Endothelial cell of umbilical vein (primary cell): Measurements from ENCODE around the gene IRF2BP1. TPM values are rescaled to one million over a fixed set of nuclear protein-coding genes. Genes with fewer than 3 reads are reported as not detected.
A peak's percentile ranks its signal among the peaks of the same experiment; 100 is the strongest.

Experiments
- BruUV-seq: library from RNA; stranded (reverse); fragments of 400-500 nt; replicated peaks from 2 replicates; lab custom pipeline; 2021; lab: Mats Ljungman, UMichigan
- CTCF ChIA-PET: fragments of 300-600, 350-600 bp; sonication (Branson Sonifier 250); formaldehyde crosslinking; loops from one replicate; lab custom pipeline; 2021; ENCODE audit warnings: antibody characterized with exemption, inconsistent platforms; lab: Charles Lee
- POLR2A ChIA-PET: fragments of 300-600, 350-600 bp; sonication (Branson Sonifier 250); formaldehyde crosslinking; loops from one replicate; lab custom pipeline; 2021; ENCODE audit warnings: antibody characterized with exemption, inconsistent platforms; lab: Charles Lee
- DNase-seq: peaks from one replicate; pipeline ENCODE4 v3.0.0-alpha.2; 2011; ENCODE audit warnings: low read depth, low spot score
- FAIRE-seq: peaks from 2 replicates; lab custom pipeline; 2011; peaks lifted over from hg19 to GRCh38; lab: Jason Lieb, UNC
- H2AFZ ChIP-seq: 2 replicates; pipeline ENCODE4 v1.6.0; 2012; ENCODE audit warnings: low read depth, low read length, control low read depth, inconsistent platforms
- H3K27ac ChIP-seq: 2 replicates; pipeline ENCODE4 v1.5.1; 2011; ENCODE audit warnings: low read depth, mild to moderate bottlenecking, control low read depth, low read length, moderate library complexity; ENCODE audit not compliant: insufficient read depth
- H3K27me3 ChIP-seq, 2 experiments: 2 replicates each; pipeline versions ENCODE4 v1.6.0 to v1.6.1; 2011; ENCODE audit warnings: low read length in 2 of 2, mixed read lengths in 1 of 2; ENCODE audit not compliant: control insufficient read depth in 2 of 2, insufficient read depth in 2 of 2
- H3K36me3 ChIP-seq, 2 experiments: 2 replicates in 1 of 2; 3 replicates in 1 of 2; pipeline ENCODE4 v1.5.1; 2011; ENCODE audit warnings: low read length in 2 of 2, mild to moderate bottlenecking in 1 of 2, moderate library complexity in 1 of 2; ENCODE audit not compliant: control insufficient read depth in 2 of 2, insufficient read depth in 2 of 2; ENCODE audit errors: extremely low read depth in 1 of 2
- H3K4me1 ChIP-seq: 3 replicates; pipeline ENCODE4 v1.5.1; 2011; ENCODE audit warnings: mild to moderate bottlenecking, low read length; ENCODE audit not compliant: control insufficient read depth, insufficient read depth; ENCODE audit errors: extremely low read depth
- H3K4me2 ChIP-seq: 2 replicates; pipeline ENCODE4 v1.6.1; 2011; ENCODE audit warnings: low read length, control low read depth, mixed read lengths; ENCODE audit not compliant: insufficient read depth
- H3K4me3 ChIP-seq, 3 experiments: fragments of 200-600 bp in 1 of 3; sonication (generic), shearing (Covaris generic) in 1 of 3; replicated peaks in 1 of 3; 2 replicates each; pipeline ENCODE4 v1.5.1; 2011 to 2016; ENCODE audit warnings: control low read depth in 3 of 3, low read length in 3 of 3, mild to moderate bottlenecking in 2 of 3, inconsistent platforms in 1 of 3, low read depth in 1 of 3, moderate library complexity in 1 of 3; ENCODE audit not compliant: insufficient read depth in 1 of 3
- H3K79me2 ChIP-seq: 2 replicates; pipeline ENCODE4 v1.6.0; 2012; ENCODE audit warnings: low read length, inconsistent platforms; ENCODE audit not compliant: control insufficient read depth, insufficient read depth
- H3K9ac ChIP-seq: replicated peaks from 2 replicates; pipeline ENCODE3; 2011; ENCODE audit warnings: low read length, control low read depth; ENCODE audit not compliant: insufficient read depth; ENCODE audit errors: extremely low read depth
- H3K9me1 ChIP-seq: replicated peaks from 3 replicates; pipeline ENCODE4 v1.6.0; 2011; ENCODE audit warnings: mild to moderate bottlenecking, low read length; ENCODE audit not compliant: control insufficient read depth, insufficient read depth; ENCODE audit errors: extremely low read depth
- H3K9me3 ChIP-seq: replicated peaks from 2 replicates; pipeline ENCODE4 v1.5.1; 2012; ENCODE audit warnings: low read length, inconsistent platforms; ENCODE audit not compliant: control insufficient read depth, insufficient read depth
- H4K20me1 ChIP-seq: replicated peaks from 2 replicates; pipeline ENCODE3; 2011; ENCODE audit warnings: mild to moderate bottlenecking, low read length; ENCODE audit not compliant: control insufficient read depth, insufficient read depth; ENCODE audit errors: extremely low read depth
- CTCF ChIP-seq, 2 donors: IDR thresholded peaks; 1 replicate in 1 of 2; 2 replicates in 1 of 2; pipeline ENCODE4 v1.5.1; 2011; ENCODE audit warnings: low read length in 2 of 2, mild to moderate bottlenecking in 2 of 2, moderate library complexity in 2 of 2, control low read depth in 1 of 2, inconsistent platforms in 1 of 2, low read depth in 1 of 2; ENCODE audit not compliant: insufficient read depth in 1 of 2; ENCODE audit errors: extremely low read depth in 1 of 2
- GATA2 ChIP-seq: IDR thresholded peaks from 2 replicates; pipeline ENCODE4 v1.7.0; 2011; ENCODE audit warnings: low read depth, mild to moderate bottlenecking, moderate library complexity, mixed read lengths, low read length; ENCODE audit not compliant: insufficient read length, insufficient read depth
- JUN ChIP-seq: IDR thresholded peaks from 2 replicates; pipeline ENCODE4 v1.6.1; 2011; ENCODE audit warnings: borderline replicate concordance, low read depth; ENCODE audit not compliant: insufficient read length, insufficient read depth
- MYC ChIP-seq: IDR thresholded peaks from one replicate; pipeline ENCODE4 v1.6.1; 2011; ENCODE audit warnings: mild to moderate bottlenecking, low read depth, low read length
- POLR2A ChIP-seq: IDR thresholded peaks from 2 replicates; pipeline ENCODE4 v1.6.1; 2012; ENCODE audit warnings: low read depth, mild to moderate bottlenecking, control low read depth, low read length
- POLR2AphosphoS5 ChIP-seq: IDR thresholded peaks from 2 replicates; pipeline ENCODE4 v1.6.1; 2012; ENCODE audit warnings: low read depth, mild to moderate bottlenecking, control low read depth, low read length, moderate library complexity; ENCODE audit not compliant: insufficient read depth
- dilution Hi-C: fragments of 300-500 bp; cut with MboI; formaldehyde crosslinking; loops from one replicate; pipeline ENCODE4 v1.15.0; 2019; ENCODE audit warnings: low sequenced_read_pairs; ENCODE audit not compliant: extremely low pct_ligation_motif_present
- intact Hi-C: fragments of 100-400 bp; cut with micrococcal nuclease; formaldehyde crosslinking; loops from one replicate; pipeline ENCODE4 v1.10.0; 2022
- polyA plus RNA-seq, 4 experiments: library from polyadenylated mRNA; depleted of rRNA in 3 of 4; stranded (reverse) in 3 of 4; unstranded in 1 of 4; fragments of >200 nt; gene quantifications; 2 replicates each; pipeline versions ENCODE4 v1.2.1 to v1.2.3, GENCODE V29; 2011 to 2012; ENCODE audit warnings: missing spikeins in 1 of 4
- total RNA-seq: library from RNA; stranded (reverse); gene quantifications from 2 replicates; pipeline ENCODE4 v1.2.3, GENCODE V29; 2021
- TF ChIP-seq, protein P1 (sequence below): IDR thresholded peaks from 2 replicates; pipeline ENCODE4 v1.6.1; 2011; ENCODE audit not compliant: insufficient read depth, insufficient read length

The IRF2BP1 gene
- total and polyA plus RNA-seq, 2 donors (not counting 3 experiments of a cell fraction or from before 2014, with no cell fraction given) = 12.3 to 17.5 TPM

- Histone ChIP-seq H3K4me2 (peak overlapping the region; percentile 71), H2AFZ (peak overlapping the region; percentile 79), H3K9me1 (no peaks in the 10 kb centered on the region), H3K27me3 (no peaks in the 10 kb centered on the region), H3K79me2 (no peaks in the 10 kb centered on the region), H3K4me3 (no peak overlapping the region), H4K20me1 (no peaks in the 10 kb centered on the region), H3K36me3 (no peaks in the 10 kb centered on the region), H3K4me1 (peaks cover 6% of the 10 kb centered on the region), H3K9me3 (no peaks in the 10 kb centered on the region), H3K27ac (no peak overlapping the region), H3K9ac (peak overlapping the region; percentile 14)
- ChIA-PET CTCF (interaction anchor here (0.7 to 2.0 kb wide), 4 partner anchors 12 to 149 kb away, joined by 3 to 5 read pairs (median 3); no protein-coding TSS in a partner anchor), POLR2A (no interaction called here)
- dilution Hi-C loops (no loop called here), intact Hi-C loops (loop anchor here (1.0 to 5.0 kb wide), 3 partner anchors 40 to 285 kb away; no protein-coding TSS in a partner anchor)
- FAIRE-seq = peak; percentile 98
- DNase-seq = peak; percentile 91
- TF ChIP-seq, protein P1, sequence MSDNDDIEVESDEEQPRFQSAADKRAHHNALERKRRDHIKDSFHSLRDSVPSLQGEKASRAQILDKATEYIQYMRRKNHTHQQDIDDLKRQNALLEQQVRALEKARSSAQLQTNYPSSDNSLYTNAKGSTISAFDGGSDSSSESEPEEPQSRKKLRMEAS = peak; percentile 86
- TF ChIP-seq MYC = no peak
- peak; percentile 65 for TF ChIP-seq POLR2AphosphoS5
- peak; percentile 47 for TF ChIP-seq POLR2A
- no TSS peak for BruUV-seq
Measured at GRCh38 chr19:45927565-45928261, 41.8 kb upstream of the IRF2BP1 start.

DNA sequence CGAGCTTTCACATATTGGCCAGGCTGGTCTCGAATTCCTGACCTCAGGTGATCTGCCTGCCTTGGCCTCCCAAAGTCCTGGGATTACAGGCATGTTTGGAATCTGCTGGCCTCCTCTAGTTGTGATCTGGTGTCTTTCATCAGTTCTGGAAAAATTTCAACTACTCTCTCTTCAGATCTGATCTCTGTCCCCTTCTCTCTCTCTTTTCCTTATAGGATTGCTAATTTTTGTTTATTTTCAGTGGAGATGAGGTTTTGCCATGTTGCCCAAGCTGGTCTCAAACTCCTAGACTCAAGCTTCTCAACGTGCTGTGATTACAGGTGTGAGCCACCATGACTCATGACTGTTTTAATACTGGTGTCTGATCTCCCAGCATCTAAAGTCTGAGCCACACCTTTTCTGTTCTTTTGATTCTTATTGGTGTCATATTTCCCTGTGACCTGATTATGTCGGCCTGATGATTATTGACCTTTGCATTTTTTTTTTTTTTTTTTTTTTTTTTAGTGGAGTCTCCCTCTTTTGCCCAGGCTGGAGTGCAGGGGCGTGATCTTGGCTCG is 39.0 kb upstream of the IRF2BP1 start:
- FAIRE-seq = no peak
- POLR2A ChIA-PET = no interaction called here
- intact Hi-C loops = loop anchor here (5.0 kb wide), 2 partner anchors 92 to 287 kb away; no protein-coding TSS in a partner anchor

More for the DNA sequence above, 39.0 kb upstream of the IRF2BP1 start:
- H3K36me3 ChIP-seq = no peaks in the 10 kb centered on the region
- H3K4me2 ChIP-seq = no peak overlapping the region
- H4K20me1 ChIP-seq = no peaks in the 10 kb centered on the region
- no peaks in the 10 kb centered on the region for H3K9me1 ChIP-seq
- TF ChIP-seq POLR2A (no peak), CTCF (IDR thresholded peaks at IDR 0.05; ENCODE audit: extremely low read depth in 1 of 2, insufficient read depth in 1 of 2, low read depth in 1 of 2, low read length in 2 of 2) (no peak), GATA2 (no peak), JUN (no peak)
- TF ChIP-seq, protein P1 = no peak
- BruUV-seq = no TSS peak
- H3K4me1 ChIP-seq = peaks cover 6% of the 10 kb centered on the region
- no peaks in the 10 kb centered on the region for H3K79me2 ChIP-seq
- dilution Hi-C loops = no loop called here
- H3K9me3 ChIP-seq = no peaks in the 10 kb centered on the region
- no peak overlapping the region for H3K27ac ChIP-seq
- peaks cover 0 to 3% of the 10 kb centered on the region in 2 experiments for H3K27me3 ChIP-seq
- H3K4me3 ChIP-seq = no peak overlapping the region
- CTCF ChIA-PET = interaction anchor here (0.6 to 0.7 kb wide), 2 partner anchors 24 to 90 kb away, joined by 4 read pairs; no protein-coding TSS in a partner anchor
- no peak overlapping the region for H2AFZ ChIP-seq
- no peak overlapping the region for H3K9ac ChIP-seq
- DNase-seq = no peak
